ENCODE measurements around the gene OR6B3. TPM values are rescaled to one million over a fixed set of nuclear protein-coding genes. Genes with fewer than 3 reads are reported as not detected.

OR6B3 gene
- total RNA-seq, 1 experiment from 2014 or later: not detected

Other genes with a start within 250 kb of the OR6B3 start
- gene NDUFA10, start 28.2 kb downstream of the OR6B3 start, total RNA-seq (2014; rRNA removed): 148 and 251 TPM in 2 replicates
- not detected in 2 replicates for gene OR6B2, start 23.1 kb downstream of the OR6B3 start, total RNA-seq (2014; rRNA removed)
- gene COPS9, start 82.8 kb upstream of the OR6B3 start, total RNA-seq (2014; rRNA removed): 317 and 473 TPM in 2 replicates
- gene OTOS, start 87.1 kb upstream of the OR6B3 start, total RNA-seq (2014; rRNA removed): not detected in 2 replicates